NCI-H2107 treated with DMSO at 0.1 percent for 48 hours (cell line): ENCODE results near the gene KRTAP10-3.

Experiments used
- DNase-seq: peaks from one replicate; lab custom pipeline; 2025; ENCODE audit not compliant: unreplicated experiment; lab: John Stamatoyannopoulos, UW

KRTAP10-3 gene

DNA sequence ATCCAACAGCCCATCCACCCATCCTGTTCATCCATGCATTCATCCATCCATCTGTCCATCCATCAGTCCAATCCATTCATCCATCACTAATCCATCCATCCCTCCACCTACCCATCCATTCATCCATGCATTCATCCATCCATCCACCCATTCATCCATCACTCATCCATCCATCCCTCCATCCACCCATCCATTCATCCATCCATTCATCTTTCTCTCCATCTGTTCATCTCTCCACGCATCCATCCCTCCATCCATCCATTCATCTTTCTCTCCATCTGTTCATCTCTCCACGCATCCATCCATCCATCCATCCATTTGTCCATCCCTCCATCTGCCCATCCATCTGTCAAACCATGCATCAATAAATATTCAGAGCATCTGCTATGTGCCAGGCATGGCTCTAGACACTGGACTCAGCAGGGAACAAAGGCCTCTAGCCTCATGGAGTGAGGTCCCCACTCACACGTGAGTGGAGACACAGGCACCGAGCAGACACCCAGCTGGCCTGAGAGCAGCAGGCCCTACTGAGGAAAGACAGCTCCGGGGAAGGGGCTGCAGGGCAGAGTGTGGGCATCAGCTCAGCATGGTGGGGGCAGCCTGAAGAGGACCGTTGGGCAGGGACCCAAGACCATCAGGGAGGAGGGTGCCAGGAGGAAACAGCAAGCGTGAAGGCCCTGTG is 28.2 kb downstream of the KRTAP10-3 start:
- DNase-seq = no peak

DNA sequence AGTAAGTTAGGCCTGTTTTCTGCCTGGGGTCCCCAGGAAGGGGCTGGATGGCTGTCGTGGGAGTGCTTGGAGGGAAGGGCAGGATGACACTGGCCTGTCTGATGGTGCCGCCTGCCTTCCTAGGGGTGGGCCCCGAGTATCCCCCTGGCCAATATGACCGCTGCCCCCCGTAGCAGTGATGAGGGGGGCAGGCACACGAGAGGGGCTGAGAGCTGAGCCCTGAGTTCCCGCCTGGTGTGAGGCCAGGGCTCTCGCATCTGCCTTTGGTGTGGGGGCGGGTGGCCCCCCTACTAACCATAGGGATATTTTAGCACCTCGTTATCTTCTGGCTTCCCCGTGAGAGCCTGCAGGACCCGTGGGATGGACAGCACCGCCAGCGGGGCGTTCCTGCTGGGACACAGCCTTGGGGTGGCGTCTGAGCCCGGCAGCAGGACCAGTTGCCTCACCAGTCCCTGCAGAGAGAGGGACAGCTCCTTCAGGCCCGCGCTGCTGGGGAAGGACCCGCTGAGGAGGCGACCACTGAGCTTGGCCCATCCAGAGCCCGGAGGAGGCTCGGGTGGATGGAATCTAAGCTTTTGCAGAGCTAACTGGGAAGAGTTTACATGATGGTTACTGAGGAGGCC is 29.0 kb downstream of the KRTAP10-3 start:
- no peak for DNase-seq

DNA sequence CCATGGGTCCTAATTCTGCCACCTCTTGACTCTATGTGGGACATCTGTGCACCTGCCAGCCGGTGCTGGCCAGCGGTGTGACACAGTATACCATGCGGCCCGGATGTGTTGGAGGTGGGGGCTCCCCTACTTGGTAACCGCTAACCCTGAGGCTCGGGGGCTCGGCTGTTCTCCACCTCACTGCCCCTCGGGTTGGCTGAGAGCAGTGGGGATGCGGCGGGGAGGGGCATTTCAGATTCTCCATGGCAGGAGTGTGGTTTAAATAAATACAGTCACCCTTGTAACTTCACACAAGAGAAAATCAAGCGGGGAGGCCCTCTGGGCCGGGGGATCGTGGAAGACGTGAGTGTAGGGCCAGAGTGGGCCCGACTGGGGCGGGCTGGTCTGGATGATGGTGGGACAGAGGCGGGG is 29.6 kb downstream of the KRTAP10-3 start:
- DNase-seq = no peak

DNA sequence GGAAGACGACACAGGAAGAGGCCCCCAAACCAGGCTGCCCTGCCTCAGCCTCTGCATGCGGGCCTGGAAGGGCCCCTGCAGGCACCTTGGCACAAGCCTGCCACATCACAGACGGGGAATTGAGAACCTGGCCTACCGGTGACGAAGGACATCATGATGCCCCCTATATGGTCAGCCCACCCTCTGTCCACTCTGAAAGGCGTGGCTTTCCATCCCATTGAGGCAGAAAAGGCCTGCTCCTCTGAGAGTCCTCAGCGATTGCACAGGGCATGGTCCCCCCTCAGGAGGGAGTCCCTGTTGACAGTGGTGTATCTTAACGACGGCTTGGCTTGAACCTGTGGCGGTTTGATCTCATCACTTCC is 30.0 kb downstream of the KRTAP10-3 start:
- no peak for DNase-seq

DNA sequence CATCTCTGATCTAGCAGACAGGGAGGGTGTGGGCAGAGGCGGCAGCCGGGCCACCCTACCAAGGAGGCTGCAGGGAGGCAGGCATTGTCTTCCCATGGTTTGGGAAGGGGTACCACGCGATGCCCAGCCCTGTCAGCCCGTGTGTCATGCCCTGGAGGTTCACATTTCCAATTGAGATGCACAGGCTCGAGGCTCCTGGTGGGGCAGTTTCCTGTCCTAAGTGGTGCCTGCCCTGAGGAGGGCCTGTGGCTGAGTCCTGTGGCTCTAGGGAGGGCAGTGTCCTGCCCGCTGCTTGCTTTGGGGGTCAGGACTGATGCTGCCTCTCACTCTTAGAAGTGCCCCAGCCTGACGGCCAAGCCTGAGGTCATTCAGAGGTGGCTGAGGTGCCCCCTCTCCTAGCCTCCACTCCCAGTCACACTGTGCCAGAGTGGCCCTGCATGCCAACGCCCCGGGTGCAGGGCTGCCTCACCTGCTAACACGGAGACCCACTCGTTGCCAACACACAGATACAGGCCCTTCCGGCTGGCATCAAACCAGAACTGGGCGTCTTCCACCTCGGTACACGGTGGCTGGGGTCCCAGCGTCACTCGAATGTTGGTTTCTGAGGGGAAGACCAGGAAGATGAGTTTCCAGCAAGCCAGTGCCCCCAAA is 30.5 kb downstream of the KRTAP10-3 start:
- DNase-seq = no peak

DNA sequence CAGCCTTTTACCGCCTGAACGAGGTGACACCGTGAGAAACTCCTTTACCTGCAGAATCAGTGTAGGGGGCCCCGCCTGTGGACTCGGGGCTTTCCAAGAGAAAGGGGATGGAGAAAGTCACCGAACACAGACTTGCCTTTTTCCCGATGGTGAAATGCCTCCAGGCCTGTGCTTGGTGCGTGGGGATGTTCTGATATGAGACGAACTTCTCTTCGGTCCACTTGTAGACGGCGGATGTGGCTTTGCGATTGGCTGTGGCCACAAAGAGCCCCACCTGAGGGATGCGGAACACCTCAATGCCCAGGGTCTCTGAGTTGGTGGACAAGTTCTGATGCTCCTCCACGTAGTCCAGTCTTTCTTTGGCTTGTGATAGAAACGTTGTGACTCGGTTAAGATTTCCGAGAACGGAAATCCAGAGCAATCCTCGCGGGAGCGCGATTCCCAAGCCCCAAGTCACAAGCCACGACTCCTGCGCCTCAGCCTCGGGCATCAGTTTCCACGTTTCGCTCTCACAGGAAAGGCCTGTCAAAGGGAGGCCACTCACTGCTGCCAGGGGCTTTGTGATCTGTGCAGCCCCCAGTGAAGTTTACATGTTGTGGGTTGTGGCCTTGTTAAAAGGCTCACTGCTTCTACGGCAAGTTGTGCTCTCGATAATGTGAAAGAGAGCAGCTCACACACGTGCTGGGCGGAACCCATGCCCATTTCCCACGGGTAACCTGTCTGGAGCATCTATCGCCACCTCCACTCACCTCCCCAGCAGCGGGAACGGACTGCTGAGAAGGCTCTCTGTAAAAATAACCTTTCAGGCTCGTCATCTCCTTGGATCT is 31.2 kb downstream of the KRTAP10-3 start:
- DNase-seq = no peak

DNA sequence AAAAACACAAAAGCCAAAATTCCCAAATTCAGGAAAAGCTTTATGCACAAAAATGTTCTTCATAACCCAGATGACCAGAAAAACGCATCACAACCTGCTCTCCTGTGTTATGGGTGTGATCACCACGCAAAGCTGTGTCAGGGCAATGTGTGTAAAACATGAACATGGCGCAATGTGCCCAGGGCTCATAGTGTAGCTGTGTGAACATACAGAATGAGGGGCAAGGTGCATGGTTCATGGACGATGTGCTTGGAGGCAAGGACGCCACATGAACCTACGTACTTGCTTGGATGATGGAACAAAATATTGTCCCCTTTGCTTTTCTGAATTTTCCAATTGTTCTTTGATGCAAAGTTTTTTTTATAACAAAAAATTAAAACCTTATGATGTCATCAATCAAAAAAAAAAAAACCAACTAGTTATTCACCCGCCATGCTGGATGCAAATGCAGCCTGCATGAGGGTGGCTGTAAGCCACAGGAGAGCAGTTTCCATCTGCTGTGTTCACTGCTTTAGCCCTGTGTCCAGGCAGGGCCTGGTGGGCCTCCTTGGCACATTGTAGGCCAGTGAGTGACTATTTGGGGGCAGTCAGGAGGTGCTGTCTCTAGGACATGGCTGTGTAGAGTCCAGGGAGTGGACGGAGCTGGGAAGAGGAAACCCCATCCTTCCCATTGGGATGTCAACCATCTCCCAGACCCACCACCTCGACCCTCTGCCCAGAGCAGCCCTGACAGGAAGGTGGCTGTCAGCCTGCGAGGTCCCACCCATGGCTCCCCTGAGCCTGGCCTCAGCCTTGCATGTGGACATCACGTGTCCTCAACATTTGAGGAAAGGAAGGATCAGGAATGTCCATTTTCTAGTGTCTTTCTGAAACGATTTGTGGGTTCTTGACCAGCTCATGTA is 32.2 kb downstream of the KRTAP10-3 start:
- DNase-seq = no peak

DNA sequence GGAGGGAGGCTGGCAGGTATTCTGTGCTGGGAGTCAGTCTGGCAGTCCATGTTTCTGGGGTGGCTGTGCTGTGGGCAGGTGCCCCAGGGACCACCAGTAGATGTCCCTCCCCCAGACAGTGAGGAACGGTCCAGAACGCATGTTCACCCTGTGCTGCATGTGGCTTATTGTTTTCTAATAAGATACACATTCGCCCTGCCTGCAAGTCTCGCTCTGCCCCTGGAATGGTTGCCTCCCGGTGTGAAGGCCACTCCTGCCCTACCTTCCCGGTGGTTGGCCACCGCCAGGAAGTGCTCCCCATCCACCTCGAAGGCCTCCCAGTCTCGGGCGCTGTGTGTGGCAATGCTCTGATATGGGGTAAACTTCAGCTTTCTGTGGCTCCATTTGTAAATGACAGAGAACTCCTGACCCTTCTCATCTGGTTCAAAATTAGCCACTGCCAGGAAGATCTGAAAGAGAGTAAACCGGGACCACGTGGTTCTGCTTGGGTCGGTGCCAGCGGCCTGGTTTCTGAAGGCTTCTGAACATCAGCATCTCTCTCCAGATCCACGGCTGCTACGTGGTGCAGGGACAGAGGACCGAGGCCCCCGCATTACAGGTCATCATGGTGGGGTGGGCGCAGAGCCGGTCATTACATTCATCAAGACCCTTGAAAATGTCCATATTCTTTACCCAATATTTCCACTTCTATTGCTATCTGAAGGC is 33.1 kb downstream of the KRTAP10-3 start:
- DNase-seq = no peak

DNA sequence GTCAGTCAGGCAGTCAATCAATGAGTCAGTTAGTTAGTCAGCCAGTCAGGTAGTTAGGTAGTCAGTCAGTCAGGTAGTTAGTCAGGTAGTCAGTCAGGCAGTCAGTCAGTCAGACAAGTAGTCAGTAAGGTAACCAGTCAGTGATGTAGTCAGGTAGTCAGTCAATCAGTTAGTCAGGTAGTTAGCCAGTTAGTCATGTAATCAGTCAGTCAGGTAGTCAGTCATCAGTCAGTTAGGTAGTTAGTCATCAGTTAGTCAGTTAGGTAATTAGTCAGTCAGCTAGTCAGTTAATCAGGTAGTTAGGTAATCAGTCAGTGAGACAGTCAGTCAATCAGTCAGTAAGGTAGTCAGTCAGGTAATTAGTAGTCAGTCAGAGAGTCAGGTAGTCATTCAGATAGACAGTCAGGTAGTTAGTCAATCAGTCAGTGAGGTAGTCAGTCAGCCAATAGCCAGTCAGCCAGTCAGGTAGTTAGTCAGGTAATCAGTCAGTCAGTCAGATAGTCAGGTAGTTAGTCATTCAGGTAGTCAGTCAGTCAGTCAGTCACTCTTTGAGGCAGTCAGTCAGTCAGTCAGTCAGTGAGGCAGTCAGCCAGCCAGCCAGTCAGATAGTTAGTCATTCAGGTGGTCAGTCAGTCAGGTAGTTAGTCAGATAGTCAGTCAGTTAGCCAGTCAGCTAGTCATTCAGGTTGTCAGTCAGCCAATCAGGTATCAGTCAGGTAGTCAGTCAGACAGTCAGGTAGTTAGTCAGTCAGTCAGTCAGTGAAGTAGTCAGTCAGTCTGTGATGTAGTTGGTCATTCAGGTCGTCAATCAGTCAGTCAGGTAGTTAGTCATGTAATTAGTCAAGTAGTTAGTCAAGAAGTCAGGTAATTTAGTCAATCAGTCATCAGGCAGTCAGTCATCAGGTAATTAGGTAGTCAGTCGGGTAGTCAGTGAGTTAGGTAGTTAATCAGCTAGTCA is 33.9 kb downstream of the KRTAP10-3 start:
- DNase-seq = no peak

DNA sequence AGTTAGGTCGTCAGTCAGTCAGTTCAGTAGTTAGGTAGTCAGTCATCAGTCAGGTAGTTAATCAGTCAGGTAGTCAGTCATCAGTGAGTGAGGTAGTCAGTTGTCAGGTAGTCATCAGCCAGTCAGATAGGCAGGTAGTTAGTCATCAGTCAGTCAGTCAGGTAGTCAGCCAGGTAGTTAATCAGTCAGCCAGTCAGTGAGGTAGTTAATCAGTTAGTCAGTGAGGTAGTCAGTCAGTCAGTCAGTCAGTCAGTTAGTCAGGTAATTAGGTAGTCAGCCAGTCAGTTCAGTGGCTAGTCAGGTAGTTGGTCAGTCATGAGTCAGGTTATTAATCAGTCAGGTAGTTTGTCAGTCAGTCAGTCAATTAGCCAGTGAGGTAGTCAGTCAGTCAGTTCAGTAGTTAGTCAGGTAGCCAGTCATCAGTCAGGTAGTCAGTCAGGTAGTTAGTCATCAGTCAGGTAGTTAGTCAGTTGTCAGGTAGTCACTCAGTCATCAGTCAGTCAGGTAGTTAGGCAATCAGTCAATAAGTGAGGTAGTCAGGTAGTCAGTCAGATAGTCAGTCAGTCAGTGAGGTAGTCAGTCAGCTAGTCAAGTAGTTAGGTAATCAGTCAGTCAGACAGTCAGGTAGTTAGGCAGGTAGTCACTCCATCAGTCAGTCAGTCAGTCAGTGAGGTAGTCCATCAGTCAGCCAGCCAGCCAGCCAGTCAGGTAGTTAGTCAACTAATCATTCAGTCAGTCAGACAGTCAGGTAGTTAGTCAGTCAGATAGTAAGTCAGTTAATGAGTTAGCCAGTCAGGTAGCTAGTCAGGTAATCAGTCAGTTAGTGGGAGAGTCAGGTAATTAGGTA is 34.8 kb downstream of the KRTAP10-3 start:
- DNase-seq = no peak

DNA sequence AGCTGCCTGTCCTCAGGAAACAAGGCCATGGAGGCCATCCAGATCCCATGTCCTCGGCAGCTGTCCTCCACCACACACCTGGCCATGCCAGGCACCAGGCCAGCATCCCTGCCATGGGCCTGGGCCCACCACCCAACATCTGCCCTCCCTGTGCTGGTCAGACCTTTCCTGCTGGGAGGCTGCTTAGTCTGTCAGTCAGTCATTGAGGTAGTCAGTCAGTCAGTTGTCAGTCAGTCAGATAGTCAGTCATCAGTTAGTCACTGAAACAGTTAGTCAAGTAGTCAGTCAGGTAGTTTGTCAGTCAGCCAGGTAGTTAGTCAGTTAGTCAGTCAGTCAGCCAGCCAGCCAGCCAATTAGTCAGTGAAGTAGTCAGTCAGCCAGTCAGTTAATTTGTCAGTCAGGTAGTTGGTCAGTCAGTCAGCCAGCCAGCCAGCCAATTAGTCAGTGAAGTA is 35.8 kb downstream of the KRTAP10-3 start:
- no peak for DNase-seq

DNA sequence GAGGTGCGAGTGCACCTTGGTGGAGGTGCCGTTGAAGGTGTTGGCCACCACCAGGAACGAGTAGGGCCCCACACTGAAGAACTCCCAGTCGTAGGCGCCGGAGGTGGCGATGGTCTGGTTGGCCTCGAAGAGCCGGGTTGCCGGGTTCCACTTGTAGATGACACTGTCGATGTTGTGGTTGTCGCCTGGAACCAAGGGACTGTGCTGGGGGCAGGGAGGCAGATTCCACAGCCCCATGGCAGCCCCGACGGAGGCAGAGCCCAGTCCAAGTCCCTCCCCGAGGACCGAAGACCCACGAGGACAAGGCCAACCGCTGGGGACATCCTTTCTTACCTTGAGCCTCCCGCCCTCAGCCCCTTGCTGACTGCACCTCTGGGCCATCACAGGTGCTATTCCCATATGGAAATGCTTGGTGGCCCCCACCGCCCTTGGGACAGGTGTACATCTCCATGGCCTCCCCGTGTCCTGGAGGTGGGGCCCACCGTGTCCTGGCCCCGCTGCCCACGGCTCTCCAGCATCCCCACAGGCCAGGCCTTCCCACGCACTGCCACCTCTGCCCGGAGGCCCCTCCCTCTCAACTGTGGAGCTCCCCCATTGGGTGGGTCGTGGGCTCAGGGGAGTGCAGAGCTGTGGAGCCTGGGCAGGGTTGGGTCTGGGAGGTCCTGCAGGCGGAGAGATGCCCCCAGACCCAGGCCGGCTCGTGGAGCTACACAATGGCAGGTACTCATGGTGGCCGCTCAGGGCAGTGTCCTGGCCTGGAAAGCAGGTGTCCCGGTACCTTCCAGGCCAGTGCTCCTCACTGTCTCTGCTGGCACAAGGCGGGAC is 36.5 kb downstream of the KRTAP10-3 start:
- DNase-seq = no peak

DNA sequence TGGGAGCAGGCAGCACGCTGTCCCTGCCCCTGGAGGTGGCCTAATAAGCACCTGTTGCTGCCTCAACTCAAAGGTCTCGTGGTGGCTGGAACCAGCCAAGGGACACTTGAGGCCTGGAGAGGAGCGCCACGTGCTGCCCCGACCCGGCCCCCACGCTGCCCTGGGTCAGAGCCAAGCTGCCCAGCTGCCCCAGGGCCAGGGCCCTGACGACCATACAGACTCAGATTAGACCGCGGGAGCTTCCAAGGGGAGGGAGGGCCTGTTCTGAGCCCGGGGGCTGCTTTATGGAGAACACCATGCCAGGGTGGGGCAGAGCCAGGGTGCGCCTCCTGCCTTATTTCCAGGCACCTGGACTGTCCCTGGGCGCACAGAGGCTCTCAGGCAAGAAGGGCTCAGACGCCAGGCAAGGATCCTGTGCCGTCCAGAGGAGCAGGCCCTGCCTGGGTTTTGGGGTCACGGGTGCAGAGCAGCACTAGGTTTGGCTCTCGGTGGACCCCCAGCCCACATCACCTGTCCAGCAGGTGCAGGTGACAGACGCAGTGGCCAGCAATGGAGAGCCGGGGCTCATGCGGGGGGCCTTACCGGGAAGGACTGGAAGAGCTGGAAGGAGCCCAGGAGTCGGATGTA is 37.2 kb downstream of the KRTAP10-3 start:
- DNase-seq = no peak

DNA sequence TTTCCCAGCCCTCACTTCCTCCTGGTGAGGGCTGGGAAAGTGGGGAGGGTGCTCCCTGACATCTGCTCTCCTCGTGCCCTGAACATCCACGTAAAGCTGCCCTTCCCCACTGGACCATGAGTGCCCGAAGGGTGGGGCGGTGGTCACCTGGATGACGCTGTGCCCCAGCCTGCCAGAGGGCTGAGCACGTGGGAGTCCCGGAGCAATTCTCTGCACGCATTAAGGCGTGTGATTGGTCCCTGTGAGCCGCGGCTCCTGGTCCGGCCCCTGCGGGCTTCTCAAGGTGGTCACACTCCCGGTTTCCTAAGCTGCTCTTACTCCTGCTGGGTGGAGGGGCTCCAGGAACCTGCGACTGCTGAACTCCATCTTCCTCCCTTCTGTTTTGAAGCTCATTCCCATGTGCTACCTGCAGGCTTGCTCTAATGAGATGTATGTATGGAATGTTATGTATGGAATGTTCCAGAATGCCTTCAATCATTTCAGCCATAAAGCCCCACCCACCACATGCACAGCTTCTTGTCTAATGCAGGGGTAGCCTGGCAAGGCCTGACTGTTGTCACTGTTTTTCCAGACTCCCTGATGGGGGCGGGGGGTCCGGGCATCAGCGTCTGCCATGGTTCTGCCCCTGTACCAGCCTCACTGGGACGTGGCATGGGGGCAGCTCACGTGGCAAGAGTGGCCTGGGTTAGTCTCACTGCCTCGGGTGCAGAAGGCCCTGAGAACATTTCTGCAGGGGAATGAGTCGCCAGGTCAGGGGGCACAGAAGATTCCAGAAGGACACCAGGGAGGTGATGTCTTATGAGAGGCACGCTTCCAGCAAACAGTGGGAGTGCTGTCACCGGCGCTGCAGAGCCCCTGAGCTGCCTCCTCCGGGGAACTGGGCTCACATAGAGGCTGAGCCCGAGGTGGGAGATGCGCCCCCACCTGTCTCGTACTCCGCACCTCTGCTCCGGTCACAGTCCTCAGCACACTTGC is 38.0 kb downstream of the KRTAP10-3 start:
- no peak for DNase-seq
